Type B pancreatic cell (in vitro differentiated cells): ENCODE results near the gene PAK5. TPM values are rescaled to one million over a fixed set of nuclear protein-coding genes. Genes with fewer than 3 reads are reported as not detected.

Experiments
- DNase-seq: peaks from one replicate; pipeline ENCODE4 v3.0.0; 2021; ENCODE audit warnings: mixed read lengths; ENCODE audit not compliant: unreplicated experiment; ENCODE audit errors: extremely low spot score
- H3K27ac Mint-ChIP-seq: 2 replicates; pipeline ENCODE4 v1.8.0; 2021; ENCODE audit warnings: mild to moderate bottlenecking, mixed read lengths
- H3K27me3 Mint-ChIP-seq: 2 replicates; pipeline ENCODE4 v1.8.0; 2021; ENCODE audit warnings: mixed read lengths
- H3K36me3 Mint-ChIP-seq: 2 replicates; pipeline ENCODE4 v1.8.0; 2021; ENCODE audit warnings: mixed read lengths
- H3K4me1 Mint-ChIP-seq: one replicate; pipeline ENCODE4 v1.8.0; 2021; ENCODE audit warnings: mixed read lengths; ENCODE audit not compliant: unreplicated experiment
- H3K4me3 Mint-ChIP-seq: 2 replicates; pipeline ENCODE4 v1.8.0; 2021; ENCODE audit warnings: mild to moderate bottlenecking, mixed read lengths
- H3K9me3 Mint-ChIP-seq: 2 replicates; pipeline ENCODE4 v1.8.0; 2021; ENCODE audit warnings: mixed read lengths
- total RNA-seq: library from RNA; stranded (reverse); gene quantifications from 2 replicates; pipeline ENCODE4 v1.2.1, GENCODE V29; 2021; ENCODE audit warnings: low replicate concordance
- TF ChIP-seq, protein P1 (sequence below): fragments of 200-600 bp; sonication (generic); conservative IDR thresholded peaks from 2 replicates; pipeline ENCODE4 v1.5.0; 2021; ENCODE audit warnings: antibody characterized with exemption, mild to moderate bottlenecking

Gene PAK5
- total RNA-seq, 1 donor from 2014 or later, result 1.8 TPM

GRCh38 chr20:9492067-9492466, 346.8 kb downstream of the PAK5 start:
- no peaks in the 10 kb centered on the region for H3K4me1 Mint-ChIP-seq
- no peaks in the 10 kb centered on the region for H3K9me3 Mint-ChIP-seq
- DNase-seq, result no peak
- no peak overlapping the region for H3K4me3 Mint-ChIP-seq
- H3K27me3 Mint-ChIP-seq, result peaks cover 7% of the 10 kb centered on the region
- no peak overlapping the region for H3K27ac Mint-ChIP-seq
- TF ChIP-seq, protein P1, sequence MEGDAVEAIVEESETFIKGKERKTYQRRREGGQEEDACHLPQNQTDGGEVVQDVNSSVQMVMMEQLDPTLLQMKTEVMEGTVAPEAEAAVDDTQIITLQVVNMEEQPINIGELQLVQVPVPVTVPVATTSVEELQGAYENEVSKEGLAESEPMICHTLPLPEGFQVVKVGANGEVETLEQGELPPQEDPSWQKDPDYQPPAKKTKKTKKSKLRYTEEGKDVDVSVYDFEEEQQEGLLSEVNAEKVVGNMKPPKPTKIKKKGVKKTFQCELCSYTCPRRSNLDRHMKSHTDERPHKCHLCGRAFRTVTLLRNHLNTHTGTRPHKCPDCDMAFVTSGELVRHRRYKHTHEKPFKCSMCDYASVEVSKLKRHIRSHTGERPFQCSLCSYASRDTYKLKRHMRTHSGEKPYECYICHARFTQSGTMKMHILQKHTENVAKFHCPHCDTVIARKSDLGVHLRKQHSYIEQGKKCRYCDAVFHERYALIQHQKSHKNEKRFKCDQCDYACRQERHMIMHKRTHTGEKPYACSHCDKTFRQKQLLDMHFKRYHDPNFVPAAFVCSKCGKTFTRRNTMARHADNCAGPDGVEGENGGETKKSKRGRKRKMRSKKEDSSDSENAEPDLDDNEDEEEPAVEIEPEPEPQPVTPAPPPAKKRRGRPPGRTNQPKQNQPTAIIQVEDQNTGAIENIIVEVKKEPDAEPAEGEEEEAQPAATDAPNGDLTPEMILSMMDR, result no peak
- no peaks in the 10 kb centered on the region for H3K36me3 Mint-ChIP-seq

- H3K27me3 Mint-ChIP-seq, result peaks cover 7% of the 10 kb centered on the region
Observed at GRCh38 chr20:9491324-9491723, 347.6 kb downstream of the PAK5 start.

DNA sequence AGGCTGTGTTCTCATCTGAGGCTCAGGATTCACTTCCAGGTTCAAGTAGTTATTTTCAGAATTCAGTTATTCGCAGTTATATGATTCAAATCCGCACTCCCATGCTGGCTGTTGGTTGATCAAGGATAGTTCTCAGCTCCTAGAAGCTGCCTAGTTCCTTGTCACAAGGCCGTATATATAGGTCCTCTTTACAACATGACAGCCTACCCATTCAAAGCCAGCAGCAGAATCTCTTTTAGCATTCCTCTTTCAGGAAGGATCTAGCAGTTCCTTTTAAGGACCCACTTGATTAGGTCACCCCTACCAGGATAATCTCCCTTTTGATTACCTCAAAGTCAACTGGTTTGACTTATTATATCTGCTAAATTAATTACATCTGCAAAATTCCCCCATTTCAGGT, 348.2 kb downstream of the PAK5 start:
- Mint-ChIP-seq H3K27ac (no peak overlapping the region), H3K4me3 (no peak overlapping the region), H3K27me3 (peaks cover 7% of the 10 kb centered on the region), H3K36me3 (no peaks in the 10 kb centered on the region), H3K9me3 (no peaks in the 10 kb centered on the region), H3K4me1 (peaks cover 4% of the 10 kb centered on the region)
- TF ChIP-seq, protein P1, result no peak
- no peak for DNase-seq

More at GRCh38 chr20:9491324-9491723, 347.6 kb downstream of the PAK5 start:
- H3K36me3 Mint-ChIP-seq, result no peaks in the 10 kb centered on the region
- TF ChIP-seq, protein P1, result no peak
- no peak for DNase-seq
- no peak overlapping the region for H3K4me3 Mint-ChIP-seq
- no peak overlapping the region for H3K27ac Mint-ChIP-seq
- no peaks in the 10 kb centered on the region for H3K9me3 Mint-ChIP-seq
- peaks cover under 1% of the 10 kb centered on the region for H3K4me1 Mint-ChIP-seq

DNA sequence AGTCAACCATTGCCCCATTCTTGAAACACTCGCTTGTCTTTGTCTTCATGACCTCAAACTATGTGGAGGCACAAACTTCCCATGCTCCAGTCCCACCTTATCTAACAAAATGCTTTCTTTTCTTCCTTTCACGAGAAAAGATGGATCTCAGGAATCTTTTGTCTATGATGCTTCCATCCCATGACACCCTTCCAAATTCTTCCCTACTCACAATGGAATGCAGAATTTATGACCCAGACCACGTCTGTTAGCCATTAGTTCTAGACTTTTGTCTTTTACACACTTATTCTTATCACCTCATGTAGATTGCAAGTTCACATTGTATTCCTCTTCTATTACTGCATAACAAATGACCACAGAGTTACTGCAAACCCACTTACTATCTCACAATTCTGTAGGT, 348.7 kb downstream of the PAK5 start:
- Mint-ChIP-seq H3K27me3 (peaks cover 7% of the 10 kb centered on the region), H3K4me3 (no peak overlapping the region), H3K9me3 (no peaks in the 10 kb centered on the region), H3K4me1 (peaks cover 4% of the 10 kb centered on the region), H3K36me3 (no peaks in the 10 kb centered on the region), H3K27ac (no peak overlapping the region)
- no peak for DNase-seq
- TF ChIP-seq, protein P1, result no peak

GRCh38 chr20:9488063-9488462, 350.8 kb downstream of the PAK5 start:
- Mint-ChIP-seq H3K27me3 (peaks cover 3% of the 10 kb centered on the region), H3K36me3 (no peaks in the 10 kb centered on the region), H3K27ac (no peak overlapping the region), H3K9me3 (no peaks in the 10 kb centered on the region), H3K4me3 (no peak overlapping the region), H3K4me1 (peaks cover 4% of the 10 kb centered on the region)
- no peak for DNase-seq
- TF ChIP-seq, protein P1, result no peak

Other genes with a start within 250 kb of the PAK5 start
- 5.9 and 8.1 TPM in 2 replicates for gene ANKEF1, start 195.9 kb upstream of the PAK5 start, total RNA-seq